ENCODE results near the gene TMEM38A.

GRCh38 chr19:16677055-16677454 lies 16.1 kb downstream of the TMEM38A start:
- TF ChIP-seq CTCF (IDR thresholded peaks at IDR 0.05; ENCODE audit: low read length) (no peak), EZH2phosphoT487 (IDR thresholded peaks at IDR 0.05; ENCODE audit: low read length) (no peak)
